SK-N-DZ (cell line): Measurements from ENCODE around the gene PDCD5.
"Not testable (repeated sequence)": the region's sequence is repeated elsewhere in the genome, so short reads cannot be mapped to it uniquely, and the experiment has no call there.

ENCODE experiments used
- DNase-seq: peaks from one replicate; pipeline ENCODE4 v3.0.0-alpha.2; 2015; ENCODE audit warnings: low spot score

Gene PDCD5

GRCh38 chr19:32576790-32577189 is 4.2 kb upstream of the PDCD5 start:
- no peak for DNase-seq

- no peak for DNase-seq
These were observed 563 bp upstream of the PDCD5 start for GRCh38 chr19:32580353-32580900.

DNA sequence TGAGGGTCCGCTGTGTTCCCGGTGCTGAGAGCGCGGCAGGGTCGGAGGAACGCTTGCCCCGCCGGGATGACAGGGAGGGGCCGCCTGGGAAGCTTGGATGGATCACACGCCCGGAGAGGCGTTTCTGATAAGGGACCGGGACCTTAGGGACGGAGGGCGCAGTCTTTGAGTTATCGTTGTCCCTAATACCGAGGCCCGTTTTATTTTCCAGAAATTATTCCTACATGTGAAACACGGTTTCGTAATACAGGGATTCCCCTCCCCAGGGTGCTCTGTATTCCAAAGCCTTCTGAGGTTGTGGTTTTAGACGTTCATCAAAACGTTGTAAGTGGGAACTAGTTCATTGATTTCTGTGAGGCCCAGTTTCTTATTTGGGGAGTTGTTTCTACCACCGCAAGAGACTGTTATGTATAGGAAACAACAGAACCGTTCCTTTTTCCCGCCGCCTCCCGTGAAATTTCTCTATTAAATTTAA is 752 bp downstream of the PDCD5 start:
- peak; percentile 16 for DNase-seq

DNA sequence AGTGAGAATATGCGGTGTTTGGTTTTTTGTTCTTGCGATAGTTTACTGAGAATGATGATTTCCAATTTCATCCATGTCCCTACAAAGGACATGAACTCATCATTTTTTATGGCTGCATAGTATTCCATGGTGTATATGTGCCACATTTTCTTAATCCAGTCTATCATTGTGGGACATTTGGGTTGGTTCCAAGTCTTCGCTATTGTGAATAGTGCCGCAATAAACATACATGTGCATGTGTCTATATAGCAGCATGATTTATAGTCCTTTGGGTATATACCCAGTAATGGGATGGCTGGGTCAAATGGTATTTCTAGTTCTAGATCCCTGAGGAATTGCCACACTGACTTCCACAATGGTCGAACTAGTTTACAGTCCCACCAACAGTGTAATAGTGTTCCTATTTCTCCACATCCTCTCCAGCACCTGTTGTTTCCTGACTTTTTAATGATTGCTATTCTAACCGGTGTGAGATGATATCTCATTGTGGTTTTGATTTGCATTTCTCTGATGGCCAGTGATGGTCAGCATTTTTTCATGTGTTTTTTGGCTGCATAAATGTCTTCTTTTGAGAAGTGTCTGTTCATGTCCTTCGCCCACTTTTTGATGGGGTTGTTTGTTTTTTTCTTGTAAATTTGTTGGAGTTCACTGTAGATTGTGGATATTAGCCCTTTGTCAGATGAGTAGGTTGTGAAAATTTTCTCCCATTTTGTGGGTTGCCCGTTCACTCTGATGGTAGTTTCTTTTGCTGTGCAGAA is 6.9 kb downstream of the PDCD5 start:
- DNase-seq: not testable (repeated sequence)

GRCh38 chr19:32594021-32594420 is 13.0 kb downstream of the PDCD5 start:
- DNase-seq: no peak

DNA sequence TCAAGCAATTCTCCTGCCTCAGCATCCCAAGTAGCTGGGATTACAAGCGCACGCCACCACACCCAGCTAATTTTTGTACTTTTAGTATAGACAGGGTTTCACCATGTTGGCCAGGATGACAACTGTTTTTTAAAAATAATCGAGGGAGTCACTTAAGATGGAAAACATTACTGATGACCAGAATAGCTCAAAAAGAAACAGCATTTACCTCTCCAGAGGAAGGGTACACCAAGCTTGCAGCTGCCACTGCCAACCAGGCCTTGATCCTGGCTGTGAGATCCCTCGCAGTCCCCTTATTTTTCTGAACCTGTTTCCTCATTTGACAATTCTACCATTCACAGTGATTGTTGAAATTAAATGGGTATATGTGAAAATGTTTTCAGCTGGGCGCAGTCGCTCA is 14.5 kb downstream of the PDCD5 start:
- no peak for DNase-seq

GRCh38 chr19:32598022-32598421 is 17.0 kb downstream of the PDCD5 start:
- no peak for DNase-seq

DNA sequence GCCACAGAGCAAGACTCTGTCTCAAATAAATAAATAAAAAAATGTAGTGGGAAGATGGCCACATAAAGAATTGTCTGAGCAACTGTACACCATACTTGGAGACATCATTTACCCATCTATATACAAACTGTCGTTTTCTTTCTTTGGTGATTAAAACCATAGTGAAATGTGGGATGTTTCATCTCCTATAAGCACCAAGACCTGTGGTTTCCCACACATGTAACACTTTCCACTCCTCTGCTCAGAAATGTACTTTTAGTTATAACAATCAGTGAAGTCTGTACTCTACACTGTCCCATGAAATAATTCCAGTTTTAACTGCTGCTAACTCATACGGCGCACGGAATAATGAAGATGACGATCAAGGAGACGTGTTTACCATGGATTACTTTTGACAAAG is 18.3 kb downstream of the PDCD5 start:
- no peak for DNase-seq

DNA sequence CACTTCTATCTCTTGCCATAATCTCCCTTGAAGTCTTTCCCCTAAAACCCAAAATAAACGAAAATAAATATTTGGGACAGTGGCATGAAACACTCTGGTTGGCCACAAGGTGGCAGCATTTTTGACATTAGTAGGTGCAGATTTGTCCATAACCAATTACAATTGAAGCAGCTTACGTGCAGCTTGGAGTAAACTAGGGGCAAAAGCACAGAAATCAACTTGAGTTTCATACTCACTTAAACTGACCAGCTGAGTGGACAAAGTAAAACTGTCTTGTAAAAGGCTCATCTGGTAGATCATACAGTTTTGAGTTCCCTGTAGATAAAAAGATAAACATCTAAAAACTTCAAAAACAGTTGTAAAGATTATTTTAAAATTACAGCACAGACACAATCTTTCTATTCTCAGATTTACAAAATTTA is 18.8 kb downstream of the PDCD5 start:
- peak; percentile 40 for DNase-seq

GRCh38 chr19:32603961-32604360 is 23.0 kb downstream of the PDCD5 start:
- no peak for DNase-seq

DNA sequence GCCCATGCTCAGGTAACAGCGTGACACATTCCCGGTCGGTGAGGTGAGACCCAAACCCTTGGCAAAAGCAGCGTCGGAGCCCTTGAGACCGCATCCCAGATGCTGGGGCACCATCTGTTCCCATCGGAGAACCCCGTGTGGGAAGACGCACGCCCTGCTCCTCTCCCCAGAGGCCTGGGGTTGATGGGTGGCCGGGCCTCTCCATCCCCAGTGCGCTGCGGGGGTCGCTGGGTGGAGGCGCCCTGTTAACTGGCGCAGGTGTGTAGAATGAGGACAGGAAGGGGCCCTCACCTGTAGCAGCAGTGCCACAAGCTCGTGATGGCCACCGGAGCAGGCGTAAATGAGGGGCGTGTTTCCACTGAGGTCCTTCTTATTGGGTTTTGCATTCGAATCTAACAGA is 24.6 kb downstream of the PDCD5 start:
- DNase-seq: no peak

DNA sequence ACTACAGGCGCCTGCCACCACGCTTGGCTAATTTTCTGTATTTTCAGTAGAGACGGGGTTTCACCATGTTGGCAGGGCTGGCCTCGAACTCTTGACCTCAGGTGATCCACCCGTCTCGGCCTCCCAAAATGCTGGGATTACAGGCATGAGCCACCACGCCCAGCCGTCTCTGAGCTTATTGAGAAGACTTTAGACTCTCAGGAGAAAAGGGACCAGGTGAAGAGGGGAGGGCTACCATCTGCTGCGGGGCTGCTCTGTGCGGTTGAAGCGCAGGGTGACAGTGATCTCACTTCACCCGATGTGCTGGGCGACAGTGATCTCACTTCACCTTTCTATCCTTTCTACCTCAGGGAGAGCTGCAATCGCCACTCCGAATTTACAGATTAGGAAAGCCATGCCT is 25.3 kb downstream of the PDCD5 start:
- no peak for DNase-seq

DNA sequence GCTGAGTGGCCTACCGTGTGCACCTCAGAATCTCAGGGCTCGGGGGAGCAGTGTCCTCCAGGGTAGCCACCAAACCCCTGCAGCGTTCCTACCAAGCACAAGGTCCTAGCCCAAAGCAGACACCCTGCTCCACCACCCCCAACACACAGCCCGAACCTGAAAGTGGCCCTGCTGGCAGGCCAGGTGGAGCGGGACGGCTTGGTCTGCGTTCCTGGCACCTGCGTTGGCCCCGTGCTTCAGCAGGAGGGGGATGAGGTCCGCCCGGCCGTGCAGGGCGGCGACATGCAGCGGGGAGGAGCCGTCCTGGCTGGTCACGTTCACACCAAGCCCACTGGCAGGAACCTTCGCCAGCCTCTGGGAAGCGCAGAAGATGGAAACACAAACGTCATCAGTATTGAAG is 26.5 kb downstream of the PDCD5 start:
- no peak for DNase-seq

DNA sequence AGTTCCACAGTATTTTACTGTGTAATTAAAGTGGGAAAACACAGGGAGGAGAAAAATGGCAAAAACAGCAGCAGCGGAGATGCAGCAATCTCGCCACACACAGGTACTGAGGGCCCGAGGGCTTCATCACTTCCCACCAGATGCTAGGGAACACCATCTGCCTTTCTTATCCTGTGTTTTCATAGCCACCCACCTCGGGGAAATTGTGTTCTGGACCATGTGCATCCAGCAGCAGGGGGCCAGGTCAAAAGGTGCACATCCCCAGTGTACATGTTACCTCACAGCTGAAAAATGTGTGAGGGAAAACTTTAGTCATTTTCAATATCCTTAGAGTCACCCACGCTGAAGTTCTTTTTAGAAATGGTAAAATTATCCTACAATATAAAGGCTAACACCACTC is 30.2 kb downstream of the PDCD5 start:
- no peak for DNase-seq

DNA sequence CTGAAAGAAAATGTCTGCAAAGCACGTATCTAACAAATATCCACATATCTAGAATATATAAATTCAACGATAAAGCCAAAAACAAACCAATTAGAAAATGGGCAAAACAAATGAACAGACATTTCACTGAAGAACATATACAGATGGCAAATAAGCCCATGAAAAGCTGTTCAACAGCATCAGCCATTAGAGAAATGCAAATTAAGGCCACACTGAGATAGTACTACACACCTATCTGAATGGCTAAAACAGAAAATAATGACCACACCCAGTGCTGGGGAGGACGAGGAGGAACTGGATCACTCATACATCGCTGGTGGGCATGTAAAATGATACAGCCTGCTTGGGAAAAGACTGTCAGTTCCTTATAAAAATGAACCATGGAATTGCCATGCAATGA is 32.0 kb downstream of the PDCD5 start:
- no peak for DNase-seq

GRCh38 chr19:32614916-32615315 is 33.9 kb downstream of the PDCD5 start:
- DNase-seq: no peak

DNA sequence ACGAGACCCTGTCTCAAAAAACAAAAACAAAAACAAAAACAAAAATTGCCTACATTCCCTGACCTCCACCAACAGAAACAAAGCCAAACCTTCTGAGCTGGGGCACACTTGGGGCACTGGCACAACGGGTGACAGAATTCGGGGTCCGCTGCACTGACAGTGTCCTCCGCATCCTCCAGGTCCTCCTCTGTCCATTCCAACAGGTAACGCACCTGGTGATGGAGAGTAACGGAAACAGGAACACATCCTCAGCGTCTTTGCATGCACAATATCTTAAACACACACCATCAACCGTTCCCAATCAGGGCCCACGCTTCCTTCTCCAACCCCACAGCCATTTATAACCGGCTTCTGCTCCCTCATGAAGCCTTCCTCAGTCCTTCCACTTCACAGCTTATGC is 34.6 kb downstream of the PDCD5 start:
- DNase-seq: no peak

GRCh38 chr19:32619051-32619685 is 38.2 kb downstream of the PDCD5 start:
- DNase-seq: no peak

GRCh38 chr19:32622002-32622401 is 41.0 kb downstream of the PDCD5 start:
- no peak for DNase-seq

- DNase-seq: no peak
These were observed 43.4 kb downstream of the PDCD5 start for GRCh38 chr19:32624410-32624809.

- DNase-seq: no peak
These were observed 46.0 kb downstream of the PDCD5 start for GRCh38 chr19:32626969-32627368.

GRCh38 chr19:32627714-32628270 is 46.8 kb downstream of the PDCD5 start:
- DNase-seq: no peak

- DNase-seq: no peak
These were observed 49.3 kb downstream of the PDCD5 start for GRCh38 chr19:32630338-32630737.
